Nephron (organoid): Measurements from ENCODE around the gene NRG2.

Experiments used
- H3K27ac Mint-ChIP-seq, 3 experiments: 2 replicates each; pipeline ENCODE4 v1.8.0; 2020; ENCODE audit warnings: mixed read lengths in 3 of 3, mild to moderate bottlenecking in 2 of 3, moderate library complexity in 1 of 3
- H3K27me3 Mint-ChIP-seq: 2 replicates; pipeline ENCODE4 v1.8.0; 2021; ENCODE audit warnings: low read depth, mild to moderate bottlenecking, moderate library complexity, mixed read lengths
- H3K36me3 Mint-ChIP-seq: 2 replicates; pipeline ENCODE4 v1.8.0; 2020; ENCODE audit warnings: low read depth, mixed read lengths
- H3K4me1 Mint-ChIP-seq: 2 replicates; pipeline ENCODE4 v1.8.0; 2020; ENCODE audit warnings: mixed read lengths
- H3K4me3 Mint-ChIP-seq, 3 experiments: 2 replicates each; pipeline ENCODE4 v1.8.0; 2020; ENCODE audit warnings: mild to moderate bottlenecking in 3 of 3, mixed read lengths in 3 of 3, moderate library complexity in 2 of 3
- H3K9me3 Mint-ChIP-seq: 2 replicates; pipeline ENCODE4 v1.8.0; 2020; ENCODE audit warnings: mixed read lengths
- CTCF ChIP-seq, 3 experiments: fragments of 200-600 bp; sonication (generic); IDR thresholded peaks; one replicate each; pipeline ENCODE4 v1.5.0; 2021; ENCODE audit warnings: antibody characterized with exemption in 3 of 3; ENCODE audit not compliant: unreplicated experiment in 3 of 3

NRG2 gene

GRCh38 chr5:139864716-139865483 is 178.2 kb downstream of the NRG2 start:
- no peak for TF ChIP-seq CTCF (IDR thresholded peaks at IDR 0.05; ENCODE audit: unreplicated experiment in 3 of 3)
- Mint-ChIP-seq H3K27ac (no peak overlapping the region), H3K27me3 (peaks cover 20% of the 10 kb centered on the region), H3K4me3 (no peak overlapping the region), H3K36me3 (no peaks in the 10 kb centered on the region), H3K9me3 (no peaks in the 10 kb centered on the region), H3K4me1 (no peaks in the 10 kb centered on the region)

- Mint-ChIP-seq H3K27me3 (peaks cover 24% of the 10 kb centered on the region), H3K4me3 (no peak overlapping the region), H3K36me3 (no peaks in the 10 kb centered on the region), H3K4me1 (no peaks in the 10 kb centered on the region), H3K9me3 (no peaks in the 10 kb centered on the region), H3K27ac (no peak overlapping the region)
- peak; percentile 83 to 90 (median 85) for TF ChIP-seq CTCF (IDR thresholded peaks at IDR 0.05; ENCODE audit: unreplicated experiment in 3 of 3)
Observed at GRCh38 chr5:139863855-139864558, 179.1 kb downstream of the NRG2 start.

- Mint-ChIP-seq H3K27me3 (peaks cover 24% of the 10 kb centered on the region), H3K27ac (no peak overlapping the region), H3K4me3 (no peak overlapping the region), H3K4me1 (no peaks in the 10 kb centered on the region), H3K9me3 (no peaks in the 10 kb centered on the region), H3K36me3 (no peaks in the 10 kb centered on the region)
- no peak for TF ChIP-seq CTCF (IDR thresholded peaks at IDR 0.05; ENCODE audit: unreplicated experiment in 3 of 3)
Observed at GRCh38 chr5:139863361-139863760, 179.7 kb downstream of the NRG2 start.

GRCh38 chr5:139862803-139863202 is 180.3 kb downstream of the NRG2 start:
- no peak overlapping the region for H3K4me3 Mint-ChIP-seq
- no peaks in the 10 kb centered on the region for H3K36me3 Mint-ChIP-seq
- H3K27me3 Mint-ChIP-seq: peaks cover 24% of the 10 kb centered on the region
- H3K4me1 Mint-ChIP-seq: no peaks in the 10 kb centered on the region
- H3K27ac Mint-ChIP-seq: no peak overlapping the region
- no peaks in the 10 kb centered on the region for H3K9me3 Mint-ChIP-seq
- no peak for TF ChIP-seq CTCF (IDR thresholded peaks at IDR 0.05; ENCODE audit: unreplicated experiment in 3 of 3)

- H3K9me3 Mint-ChIP-seq: no peaks in the 10 kb centered on the region
- H3K27me3 Mint-ChIP-seq: peaks cover 24% of the 10 kb centered on the region
- H3K4me3 Mint-ChIP-seq: no peak overlapping the region
- no peaks in the 10 kb centered on the region for H3K4me1 Mint-ChIP-seq
- no peak overlapping the region for H3K27ac Mint-ChIP-seq
- TF ChIP-seq CTCF (IDR thresholded peaks at IDR 0.05; ENCODE audit: unreplicated experiment in 3 of 3): no peak
- no peaks in the 10 kb centered on the region for H3K36me3 Mint-ChIP-seq
Observed at GRCh38 chr5:139862313-139862712, 180.8 kb downstream of the NRG2 start.

- H3K9me3 Mint-ChIP-seq: no peaks in the 10 kb centered on the region
- H3K27ac Mint-ChIP-seq: no peak overlapping the region
- no peaks in the 10 kb centered on the region for H3K36me3 Mint-ChIP-seq
- no peak for TF ChIP-seq CTCF (IDR thresholded peaks at IDR 0.05; ENCODE audit: unreplicated experiment in 3 of 3)
- peaks cover 21% of the 10 kb centered on the region for H3K27me3 Mint-ChIP-seq
- H3K4me3 Mint-ChIP-seq: no peak overlapping the region
- H3K4me1 Mint-ChIP-seq: no peaks in the 10 kb centered on the region
Observed at GRCh38 chr5:139861889-139862207, 181.3 kb downstream of the NRG2 start.
